ENCODE results near the gene ANKRD13D. TPM values are rescaled to one million over a fixed set of nuclear protein-coding genes. Genes with fewer than 3 reads are reported as not detected.
A peak's percentile ranks its signal among the peaks of the same experiment; 100 is the strongest.

The ANKRD13D gene
- polyA plus RNA-seq, 1 of the 3 experiments (the other 2 are of a cell fraction) = 50.2 TPM

DNA sequence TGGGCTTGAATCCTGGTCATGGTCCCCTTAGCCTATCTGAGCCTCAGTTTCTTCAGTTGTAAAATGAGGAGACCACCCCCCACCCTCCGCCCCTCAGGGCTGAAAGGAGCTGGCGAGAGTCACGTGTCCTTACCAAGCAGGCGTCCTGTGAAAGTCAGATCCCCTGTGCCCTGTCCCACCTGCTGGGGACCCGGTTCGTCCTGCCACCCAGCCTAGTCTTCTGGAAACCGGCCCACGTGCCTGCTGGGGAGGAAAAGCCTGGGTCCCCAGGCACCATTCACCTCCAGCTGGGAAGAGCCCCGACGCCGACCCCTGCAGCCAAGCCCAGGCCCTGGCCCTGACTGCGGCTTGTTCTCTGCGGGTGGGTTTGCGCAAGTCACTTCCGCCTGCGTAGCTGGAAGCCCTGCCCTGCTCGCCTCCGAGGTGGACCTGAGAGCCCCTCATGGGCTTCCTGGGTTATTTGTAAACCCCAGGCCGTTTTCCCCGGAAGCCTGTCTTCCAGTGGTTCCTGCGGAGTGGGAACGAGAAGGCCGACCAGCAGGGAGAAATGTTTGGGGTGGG, 13.5 kb downstream of the ANKRD13D start (continued):
- TF ChIP-seq MEF2A (IDR thresholded peaks at IDR 0.05; ENCODE audit: borderline replicate concordance, low read depth) (no peak), GABPA (IDR thresholded peaks at IDR 0.05; ENCODE audit: low read depth) (no peak), JUND (IDR thresholded peaks at IDR 0.05) (no peak)

GRCh38 chr11:67303132-67303834, 14.2 kb downstream of the ANKRD13D start, which contains the start of gene SSH3:
Gene SSH3 (plus strand): TSS chr11:67303530. CDS start chr11:67303626, 96 bp downstream.
- WGBS (ENCODE audit: low lambda C conversion rate) = 0% methylated on average over 5 of the region's 65 CpGs
- POLR2A ChIA-PET = interaction anchor here (1.5 to 1.6 kb wide), 2 partner anchors 14 kb away, joined by 5 to 14 read pairs; partner anchors contain the start of gene ANKRD13D
- Histone ChIP-seq H3K79me2 (ENCODE audit: insufficient read depth) (peaks cover 5% of the 10 kb centered on the region; the same call in 1 of the 2 replicates), H3K4me3 (ENCODE audit: low read depth in 2 of 2, low read length in 1 of 2) (peak within 1 kb of the TSS; percentile 87 to 88), H3K9ac (peak within 1 kb of the TSS; percentile 84), H3K27me3 (ENCODE audit: insufficient read depth) (no peaks in the 10 kb centered on the region), H3K36me3 (replicated peaks in 1 of 2; ENCODE audit: control insufficient read depth in 1 of 2, insufficient read depth in 2 of 2, low read length in 1 of 2) (peaks cover 5 to 41% of the 10 kb centered on the region in 2 experiments), H3K9me2 (no peaks in the 10 kb centered on the region), H3K27ac (ENCODE audit: low read depth in 2 of 2, low read length in 1 of 2) (peak within 1 kb of the TSS in 1 of 2 experiments; percentile 65; a peak in 1 of 4 replicates), H3K4me1 (ENCODE audit: control insufficient read depth in 1 of 2, insufficient read depth in 2 of 2, low read depth in 1 of 2, low read length in 1 of 2) (peaks cover 13 to 17% of the 10 kb centered on the region in 2 experiments; a peak in 2 of 4 replicates), H3K9me3 (no peaks in the 10 kb centered on the region), H4K20me1 (ENCODE audit: insufficient read depth) (no peaks in the 10 kb centered on the region), H3K4me2 (peak within 1 kb of the TSS; percentile 92), H3F3A (replicated peaks; ENCODE audit: insufficient read depth) (no peaks in the 10 kb centered on the region), H2AFZ (ENCODE audit: low read depth) (peak within 1 kb of the TSS; percentile 74; the same call in 1 of the 2 replicates)
- DNase-seq = peak; percentile 89
- TF ChIP-seq SMC3 (IDR thresholded peaks at IDR 0.05; ENCODE audit: low read depth, low read length) (no peak), RCOR1 (IDR thresholded peaks at IDR 0.05; ENCODE audit: low read length) (no peak), CHD2 (IDR thresholded peaks at IDR 0.05; ENCODE audit: low read length, partially characterized antibody) (no peak), RFX5 (IDR thresholded peaks at IDR 0.05; ENCODE audit: low read length) (no peak), POLR2AphosphoS5 (IDR thresholded peaks at IDR 0.05; ENCODE audit: low read depth, low read length) (peak; percentile 42; the same call in 1 of the 2 replicates), ELF1 (IDR thresholded peaks at IDR 0.05) (peak; percentile 61), FOSL2 (IDR thresholded peaks at IDR 0.05; ENCODE audit: borderline replicate concordance, low read depth) (no peak), RAD21 (IDR thresholded peaks at IDR 0.05; ENCODE audit: low read length) (no peak), REST (IDR thresholded peaks at IDR 0.05; ENCODE audit: low read depth, low read length) (0 out of 2 replicates have a peak, but pooled peaks have one; percentile 2), FOXJ3 (CRISPR knock-in tag; IDR thresholded peaks at IDR 0.05) (no peak), MEF2A (IDR thresholded peaks at IDR 0.05; ENCODE audit: borderline replicate concordance, low read depth) (no peak), PBX3 (IDR thresholded peaks at IDR 0.05) (0 out of 2 replicates have a peak, but pooled peaks have one; percentile 1), TEAD4 (IDR thresholded peaks at IDR 0.05; ENCODE audit: borderline replicate concordance, insufficient read depth) (no peak)
- TF ChIP-seq, protein P1, sequence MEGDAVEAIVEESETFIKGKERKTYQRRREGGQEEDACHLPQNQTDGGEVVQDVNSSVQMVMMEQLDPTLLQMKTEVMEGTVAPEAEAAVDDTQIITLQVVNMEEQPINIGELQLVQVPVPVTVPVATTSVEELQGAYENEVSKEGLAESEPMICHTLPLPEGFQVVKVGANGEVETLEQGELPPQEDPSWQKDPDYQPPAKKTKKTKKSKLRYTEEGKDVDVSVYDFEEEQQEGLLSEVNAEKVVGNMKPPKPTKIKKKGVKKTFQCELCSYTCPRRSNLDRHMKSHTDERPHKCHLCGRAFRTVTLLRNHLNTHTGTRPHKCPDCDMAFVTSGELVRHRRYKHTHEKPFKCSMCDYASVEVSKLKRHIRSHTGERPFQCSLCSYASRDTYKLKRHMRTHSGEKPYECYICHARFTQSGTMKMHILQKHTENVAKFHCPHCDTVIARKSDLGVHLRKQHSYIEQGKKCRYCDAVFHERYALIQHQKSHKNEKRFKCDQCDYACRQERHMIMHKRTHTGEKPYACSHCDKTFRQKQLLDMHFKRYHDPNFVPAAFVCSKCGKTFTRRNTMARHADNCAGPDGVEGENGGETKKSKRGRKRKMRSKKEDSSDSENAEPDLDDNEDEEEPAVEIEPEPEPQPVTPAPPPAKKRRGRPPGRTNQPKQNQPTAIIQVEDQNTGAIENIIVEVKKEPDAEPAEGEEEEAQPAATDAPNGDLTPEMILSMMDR (IDR thresholded peaks at IDR 0.05) = no peak
- TF ChIP-seq, protein P2, sequence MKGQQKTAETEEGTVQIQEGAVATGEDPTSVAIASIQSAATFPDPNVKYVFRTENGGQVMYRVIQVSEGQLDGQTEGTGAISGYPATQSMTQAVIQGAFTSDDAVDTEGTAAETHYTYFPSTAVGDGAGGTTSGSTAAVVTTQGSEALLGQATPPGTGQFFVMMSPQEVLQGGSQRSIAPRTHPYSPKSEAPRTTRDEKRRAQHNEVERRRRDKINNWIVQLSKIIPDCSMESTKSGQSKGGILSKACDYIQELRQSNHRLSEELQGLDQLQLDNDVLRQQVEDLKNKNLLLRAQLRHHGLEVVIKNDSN (IDR thresholded peaks at IDR 0.05; ENCODE audit: borderline replicate concordance, low read depth) = no peak
- CTCF ChIA-PET = interaction anchor here (0.7 to 5.1 kb wide), 12 partner anchors 10 to 1234 kb away, joined by 3 to 37 read pairs (median 4); partner anchors contain the start of gene ANKRD13D

All from SK-N-SH (cell line).